DMS114 treated with DMSO at 0.1 percent for 48 hours (cell line): Measurements from ENCODE around the gene MED23.

Source experiments
- DNase-seq: peaks from one replicate; lab custom pipeline; 2025; ENCODE audit not compliant: unreplicated experiment; lab: John Stamatoyannopoulos, UW

Gene MED23

GRCh38 chr6:131627724-131628682 lies at the start of gene MED23:
Gene MED23 (minus strand): TSS chr6:131628242. CDS start chr6:131628049, 193 bp downstream.
- peak; percentile 75 for DNase-seq

GRCh38 chr6:131673184-131673583 lies 45.1 kb upstream of the MED23 start:
- no peak for DNase-seq

DNA sequence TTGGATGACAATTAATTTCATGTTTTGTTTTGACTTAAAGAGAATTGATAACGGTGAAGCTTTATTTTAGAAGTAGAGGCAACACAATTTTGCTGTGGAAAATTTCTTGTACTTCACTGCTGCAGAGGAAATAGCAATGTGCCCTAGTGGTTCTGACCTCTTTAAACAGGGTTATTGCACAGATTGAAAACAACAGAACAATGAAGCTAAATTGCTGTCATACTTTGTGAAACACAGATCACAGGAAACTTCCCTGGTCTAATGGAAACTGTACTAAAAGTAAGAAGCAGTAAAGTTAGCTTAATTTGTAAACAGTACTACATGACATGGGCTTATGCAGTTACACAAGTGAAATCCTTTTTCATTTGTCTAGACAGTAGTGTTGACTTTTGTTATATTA lies 41.8 kb upstream of the MED23 start:
- no peak for DNase-seq

GRCh38 chr6:131663578-131664165 lies 35.6 kb upstream of the MED23 start:
- no peak for DNase-seq

GRCh38 chr6:131660195-131660594 lies 32.2 kb upstream of the MED23 start:
- no peak for DNase-seq

GRCh38 chr6:131658287-131658686 lies 30.2 kb upstream of the MED23 start:
- no peak for DNase-seq

GRCh38 chr6:131657630-131658111 lies 29.6 kb upstream of the MED23 start:
- DNase-seq, result no peak

GRCh38 chr6:131657222-131657621 lies 29.2 kb upstream of the MED23 start:
- no peak for DNase-seq

DNA sequence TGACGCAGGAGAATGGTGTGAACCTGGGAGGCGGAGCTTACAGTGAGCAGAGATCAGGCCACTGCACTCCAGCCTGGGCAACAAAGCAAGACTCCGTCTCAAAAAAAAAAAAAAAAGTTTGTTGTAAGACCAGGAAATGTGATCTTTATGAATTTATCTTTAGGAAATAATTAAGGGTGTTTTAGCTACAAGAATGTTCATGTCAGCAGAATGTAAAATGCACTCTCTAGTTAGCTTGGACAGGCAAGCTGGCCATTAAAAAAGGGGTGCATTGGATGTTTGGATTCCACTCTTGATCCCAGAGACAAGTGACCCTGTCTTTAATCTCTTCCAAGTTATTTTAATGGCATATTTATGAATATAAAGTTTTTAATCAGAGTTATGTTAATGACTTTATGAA lies 28.6 kb upstream of the MED23 start:
- no peak for DNase-seq

DNA sequence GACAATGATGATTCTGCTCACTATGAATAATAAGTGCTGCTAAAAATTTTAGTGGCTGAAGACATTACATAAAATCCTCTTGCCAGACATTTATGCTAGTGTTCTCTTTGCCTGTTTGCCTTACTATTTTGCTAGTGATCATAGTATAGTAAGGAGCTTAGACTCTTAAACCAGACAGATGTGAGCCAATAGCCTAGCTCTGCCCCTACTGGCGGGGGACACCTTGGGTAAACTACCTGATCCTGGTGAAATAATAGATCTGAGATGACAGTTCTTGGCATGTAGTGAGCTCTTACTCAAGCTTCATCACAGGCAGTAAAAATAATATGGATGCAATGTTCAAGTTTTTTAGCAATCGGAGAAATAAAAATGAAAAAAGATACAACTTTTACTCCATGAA lies 27.9 kb upstream of the MED23 start:
- DNase-seq, result no peak

DNA sequence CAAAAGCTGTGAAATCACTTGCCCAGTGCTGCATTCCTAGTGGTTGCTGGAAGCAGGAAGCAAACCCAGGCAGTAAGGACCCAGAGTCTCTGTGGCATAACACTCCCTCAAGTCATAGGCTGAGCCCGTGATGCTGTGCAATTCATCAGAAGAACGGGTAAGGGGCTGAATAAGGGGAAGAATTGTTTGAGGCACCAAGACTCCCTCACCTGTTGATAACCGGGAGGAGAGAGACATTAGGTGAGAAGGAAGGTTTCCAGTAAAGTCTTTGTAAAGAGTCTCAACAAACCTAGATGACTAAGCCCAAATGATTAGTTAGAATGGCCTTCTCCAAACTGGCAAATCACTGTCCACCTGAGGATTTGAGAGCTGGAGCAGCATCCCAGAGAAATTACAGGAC lies 27.3 kb upstream of the MED23 start:
- DNase-seq, result no peak

- DNase-seq, result no peak
These were observed 26.3 kb upstream of the MED23 start for GRCh38 chr6:131654326-131654725.

DNA sequence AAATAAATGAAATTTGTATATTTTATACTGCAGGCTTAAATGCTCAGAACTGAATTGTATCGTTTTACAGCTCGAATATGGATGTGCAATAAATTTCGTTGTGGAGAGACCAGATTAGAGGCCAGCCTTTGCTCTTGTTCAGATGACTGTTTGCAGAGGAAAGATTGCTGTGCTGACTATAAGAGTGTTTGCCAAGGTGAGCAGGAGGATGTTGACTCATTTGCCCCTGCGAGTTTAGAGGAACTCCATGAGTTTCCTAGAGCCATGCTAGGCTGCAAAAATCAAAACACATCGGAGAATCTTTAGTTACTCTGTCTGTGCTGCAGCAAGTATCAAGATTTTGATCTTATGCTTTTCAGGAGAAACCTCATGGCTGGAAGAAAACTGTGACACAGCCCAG lies 24.4 kb upstream of the MED23 start:
- DNase-seq, result no peak

DNA sequence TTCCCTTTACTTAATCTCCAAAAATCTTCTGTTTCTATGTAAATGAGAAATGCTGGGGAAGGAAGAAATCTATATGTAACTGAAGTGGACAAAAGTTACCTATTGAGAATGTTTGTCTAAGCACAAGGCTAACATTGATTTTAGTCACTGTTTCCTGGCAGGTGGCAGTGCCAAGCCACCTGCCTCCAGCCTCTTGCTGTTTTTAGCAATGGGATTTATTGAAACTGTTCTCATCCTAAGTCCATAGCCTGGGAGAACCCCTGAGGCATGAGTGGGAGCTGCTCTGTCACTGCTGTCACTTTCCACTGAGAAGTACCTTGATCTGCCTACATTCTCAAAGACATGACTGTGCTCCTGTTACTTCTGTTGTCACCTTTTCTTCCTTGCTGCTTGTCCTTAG lies 23.7 kb upstream of the MED23 start:
- no peak for DNase-seq

- DNase-seq, result no peak
These were observed 18.2 kb upstream of the MED23 start for GRCh38 chr6:131646249-131646670.

DNA sequence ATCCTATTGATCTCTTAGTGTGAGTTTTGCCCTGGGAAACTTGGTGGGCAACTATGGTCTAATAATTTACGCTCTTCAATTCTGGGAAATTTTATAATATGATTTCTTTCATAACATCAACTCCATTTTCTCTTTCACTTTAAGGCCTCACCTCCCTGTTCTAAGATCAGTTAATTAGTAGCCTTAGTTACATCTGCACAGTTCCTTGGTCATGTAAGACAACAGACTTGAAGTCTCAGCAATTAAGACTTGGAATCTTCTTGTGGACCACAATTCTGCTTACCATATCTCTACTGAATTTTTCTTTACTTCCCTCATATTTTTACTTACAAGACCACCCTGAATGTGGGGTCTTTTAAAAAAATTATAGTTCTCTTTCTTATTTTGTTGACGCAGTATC lies 17.8 kb upstream of the MED23 start:
- no peak for DNase-seq

GRCh38 chr6:131644921-131645320 lies 16.9 kb upstream of the MED23 start:
- no peak for DNase-seq

- DNase-seq, result no peak
These were observed 15.9 kb upstream of the MED23 start for GRCh38 chr6:131643855-131644460.

DNA sequence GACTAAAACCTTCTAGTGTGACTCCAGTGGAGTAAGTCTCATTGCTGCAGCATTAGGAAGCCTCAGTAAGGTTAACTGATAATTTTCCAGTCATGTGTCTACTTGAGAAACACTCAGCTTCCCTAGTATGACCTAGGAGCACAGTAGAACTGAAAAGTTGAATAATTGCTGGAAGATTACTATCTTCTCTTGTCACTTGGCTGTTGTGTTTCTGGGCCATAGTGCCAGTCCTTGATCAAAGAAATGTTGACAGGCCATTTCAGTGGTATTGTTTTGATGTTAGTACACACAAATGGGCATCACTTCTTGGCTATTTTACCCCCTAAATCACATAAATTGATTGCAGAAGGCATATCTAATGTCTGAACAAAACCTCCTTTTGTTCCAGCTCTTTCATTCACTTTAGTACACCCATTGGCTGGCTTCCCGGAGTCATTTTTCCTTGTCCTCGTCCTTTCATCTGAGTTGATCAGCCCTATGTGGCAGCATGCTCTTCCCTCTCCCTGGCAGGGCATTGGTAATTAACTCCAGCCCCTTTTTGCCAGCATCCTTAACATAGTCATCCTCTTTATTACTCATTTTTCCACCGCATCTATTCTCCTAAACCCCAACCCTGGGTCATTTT lies 15.1 kb upstream of the MED23 start:
- DNase-seq, result no peak

- no peak for DNase-seq
These were observed 14.5 kb upstream of the MED23 start for GRCh38 chr6:131642565-131642964.

- no peak for DNase-seq
These were observed 13.5 kb upstream of the MED23 start for GRCh38 chr6:131641554-131641953.
